ENCODE results near the gene CNTN1.

The CNTN1 gene

GRCh38 chr12:40980427-40980961 lies 288.3 kb downstream of the CNTN1 start:
- FAIRE-seq = no peak

- FAIRE-seq = no peak
These were observed 293.8 kb downstream of the CNTN1 start for GRCh38 chr12:40986001-40986400.

DNA sequence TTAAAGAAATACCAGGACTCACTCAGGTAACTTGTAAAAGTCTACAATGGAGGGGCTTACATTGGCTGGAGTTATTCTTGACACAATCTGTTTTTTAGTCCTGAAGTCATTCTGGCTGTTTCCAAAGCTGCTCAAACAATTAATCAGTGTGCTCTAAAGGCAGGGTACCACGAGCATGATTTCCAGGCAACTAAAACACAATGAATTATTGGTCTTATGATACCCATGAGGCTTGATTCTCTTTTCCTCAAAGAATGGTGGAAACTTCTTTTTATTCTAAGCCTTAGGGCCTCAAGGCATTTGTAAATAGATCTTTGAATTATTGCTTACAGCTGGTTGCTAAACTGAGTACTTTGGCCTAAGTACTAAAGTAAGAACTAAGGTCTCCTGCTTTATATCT lies 296.1 kb downstream of the CNTN1 start:
- FAIRE-seq = no peak

DNA sequence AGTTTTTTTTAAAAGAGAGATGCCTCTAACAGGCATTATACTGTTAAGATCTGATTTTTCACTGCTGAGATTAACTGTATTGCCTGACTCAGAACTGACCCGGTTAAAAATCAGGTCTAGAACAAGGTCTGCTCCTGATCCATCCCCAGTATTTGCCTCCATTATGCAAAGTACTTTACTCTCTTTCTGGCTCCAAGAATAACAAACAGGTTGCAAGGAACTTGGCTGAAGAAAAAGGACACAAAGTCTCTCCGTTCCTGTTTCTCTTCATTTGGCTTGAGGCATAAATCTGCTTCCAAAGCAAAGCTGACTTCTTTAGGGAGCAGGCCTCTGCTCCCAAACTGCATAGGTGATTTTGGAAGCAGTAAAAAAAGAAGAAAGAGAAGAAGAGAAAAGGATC lies 296.6 kb downstream of the CNTN1 start:
- FAIRE-seq = no peak

DNA sequence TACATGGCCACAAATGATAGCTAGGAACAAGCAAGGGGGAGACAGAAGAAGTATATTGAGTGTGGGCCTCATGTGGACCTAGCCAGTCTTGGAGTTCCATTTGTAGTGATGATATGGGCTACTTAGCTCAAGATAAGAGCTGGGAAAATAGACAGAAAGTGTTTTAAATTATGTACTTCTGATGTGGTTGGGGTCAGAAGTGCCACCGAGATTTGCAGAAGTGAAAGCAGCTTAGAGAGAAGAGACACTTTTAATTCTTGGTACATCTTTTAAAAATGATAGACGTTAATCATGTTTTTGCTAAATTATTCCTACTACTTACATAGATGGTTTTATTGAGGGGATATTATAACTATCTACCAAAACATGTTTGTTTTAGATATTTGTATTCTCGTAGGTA lies 297.5 kb downstream of the CNTN1 start:
- no peak for FAIRE-seq

DNA sequence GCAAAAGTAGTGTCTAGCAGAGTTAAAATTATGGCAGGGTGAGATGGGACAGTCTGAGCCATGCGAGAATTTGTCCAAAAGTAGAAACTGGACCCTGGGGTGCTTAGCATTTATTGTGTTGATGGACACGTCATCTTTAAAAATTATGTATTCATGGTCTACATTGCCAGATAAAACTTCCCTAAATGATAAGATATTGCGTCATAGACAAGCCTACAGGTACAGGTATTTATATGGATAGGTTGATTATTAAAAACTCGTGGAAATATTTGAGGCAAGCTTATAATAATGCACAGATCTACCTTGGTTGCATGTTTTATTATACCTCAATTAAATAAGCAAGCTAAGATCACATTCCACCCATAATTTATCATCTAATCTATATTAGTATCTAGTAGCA lies 299.9 kb downstream of the CNTN1 start:
- no peak for FAIRE-seq

GRCh38 chr12:40992674-40993073 lies 300.4 kb downstream of the CNTN1 start:
- FAIRE-seq = no peak

GRCh38 chr12:40993158-40993557 lies 300.9 kb downstream of the CNTN1 start:
- FAIRE-seq = no peak

DNA sequence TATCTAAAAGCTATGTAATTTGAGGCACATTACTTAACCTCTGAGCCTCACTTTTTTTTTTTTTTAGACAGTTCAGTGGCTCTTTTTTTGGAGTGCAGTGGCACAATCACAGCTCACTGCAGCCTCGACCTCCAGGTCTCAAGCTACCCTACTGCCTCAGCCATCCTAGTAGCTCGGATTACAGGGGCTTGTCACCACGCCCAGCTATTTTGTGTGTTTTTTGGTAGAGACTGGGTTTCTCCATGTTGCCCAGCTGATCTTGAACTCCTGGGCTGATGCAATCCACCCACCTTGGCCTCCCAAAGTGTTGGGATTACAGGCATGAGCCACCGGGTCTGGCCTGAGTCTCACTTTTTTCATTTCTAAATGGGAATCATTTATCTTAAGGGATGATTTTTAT lies 303.9 kb downstream of the CNTN1 start:
- no peak for FAIRE-seq

GRCh38 chr12:40999210-40999609 lies 307.0 kb downstream of the CNTN1 start:
- FAIRE-seq = no peak

DNA sequence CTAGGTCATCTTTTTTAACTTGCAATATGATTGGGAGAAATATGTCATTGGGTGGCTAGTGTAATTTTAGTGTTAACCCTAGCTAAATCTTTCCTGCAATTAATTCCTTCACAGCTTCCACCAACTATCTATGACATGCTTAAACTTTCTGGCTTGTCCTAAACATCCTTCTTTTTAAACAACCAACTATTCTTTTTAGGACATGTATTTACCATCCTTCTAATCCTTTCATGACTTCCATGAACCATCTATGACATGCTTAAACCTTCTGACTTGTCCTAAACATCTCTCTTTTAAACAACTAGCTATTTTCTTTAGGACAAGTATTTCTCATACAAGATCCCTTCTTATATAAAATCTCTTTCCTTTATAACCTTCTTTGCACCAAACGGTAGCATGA lies 316.2 kb downstream of the CNTN1 start:
- FAIRE-seq = no peak

- no peak for FAIRE-seq
These were observed 319.7 kb downstream of the CNTN1 start for GRCh38 chr12:41011939-41012338.

GRCh38 chr12:41013881-41014642 lies 321.8 kb downstream of the CNTN1 start:
- FAIRE-seq = no peak

GRCh38 chr12:41014643-41015020 lies 322.4 kb downstream of the CNTN1 start:
- no peak for FAIRE-seq

DNA sequence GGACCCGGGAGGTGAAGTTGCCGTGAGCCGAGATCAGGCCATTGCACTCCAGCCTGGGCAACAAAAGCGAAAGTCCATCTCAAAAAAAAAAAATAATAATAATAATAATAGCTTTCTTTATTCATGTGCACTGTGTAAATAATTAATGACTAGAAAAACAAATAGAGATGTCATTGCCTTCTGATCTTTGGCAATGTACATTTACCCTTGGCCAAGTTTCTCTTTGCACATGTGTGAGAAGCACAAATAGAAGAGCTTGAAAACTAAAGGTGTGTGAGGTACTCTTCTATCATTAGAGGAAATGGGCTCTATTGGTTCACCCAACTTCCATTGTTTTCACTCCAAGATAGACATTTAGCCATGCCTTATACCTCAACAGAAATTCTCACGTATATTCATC lies 325.8 kb downstream of the CNTN1 start:
- no peak for FAIRE-seq

DNA sequence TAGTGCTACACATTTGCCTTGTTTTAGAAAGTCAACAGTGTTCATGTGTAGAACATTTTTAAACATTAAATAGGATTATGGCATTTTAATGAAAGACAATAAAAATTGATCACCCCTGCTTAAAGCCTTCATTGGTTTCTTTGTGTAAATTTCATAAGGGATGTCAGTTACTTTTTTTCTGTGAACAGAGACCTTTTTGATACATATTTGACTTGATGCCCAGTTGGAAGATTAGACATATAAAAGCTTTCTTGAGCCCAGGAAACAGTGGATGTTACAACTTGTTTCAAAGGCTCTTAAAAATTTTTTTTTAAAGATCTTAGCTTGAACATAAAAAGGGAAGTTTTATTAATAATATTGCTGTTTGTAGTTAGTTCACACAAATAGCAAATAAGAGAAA lies 327.2 kb downstream of the CNTN1 start:
- no peak for FAIRE-seq

GRCh38 chr12:41023836-41024235 lies 331.6 kb downstream of the CNTN1 start:
- no peak for FAIRE-seq

DNA sequence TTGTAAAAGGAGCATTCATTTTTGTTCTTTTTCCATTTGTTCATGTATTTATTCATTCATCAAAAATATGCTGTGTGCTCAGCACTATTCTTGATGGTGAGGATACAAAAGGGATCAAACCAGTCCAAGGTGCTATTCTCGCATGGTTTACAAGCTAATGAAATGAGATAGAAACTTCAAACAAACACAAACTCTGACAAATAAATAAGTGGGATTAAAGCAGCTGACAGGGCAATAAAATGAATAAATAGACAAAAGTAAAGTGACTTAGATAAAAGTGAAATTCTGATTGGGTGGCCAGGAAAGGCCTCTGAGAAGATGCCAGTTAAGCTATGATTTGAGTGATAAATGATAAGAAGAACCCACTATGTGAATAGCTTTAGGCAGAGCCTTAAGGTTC lies 333.9 kb downstream of the CNTN1 start:
- FAIRE-seq = no peak

- FAIRE-seq = no peak
These were observed 340.1 kb downstream of the CNTN1 start for GRCh38 chr12:41032386-41032785.

GRCh38 chr12:41034686-41035085 lies 342.4 kb downstream of the CNTN1 start:
- peak; percentile 47 for FAIRE-seq

GRCh38 chr12:41039461-41039860 lies 347.2 kb downstream of the CNTN1 start:
- no peak for FAIRE-seq

GRCh38 chr12:41045509-41045908 lies 353.3 kb downstream of the CNTN1 start:
- FAIRE-seq = no peak

DNA sequence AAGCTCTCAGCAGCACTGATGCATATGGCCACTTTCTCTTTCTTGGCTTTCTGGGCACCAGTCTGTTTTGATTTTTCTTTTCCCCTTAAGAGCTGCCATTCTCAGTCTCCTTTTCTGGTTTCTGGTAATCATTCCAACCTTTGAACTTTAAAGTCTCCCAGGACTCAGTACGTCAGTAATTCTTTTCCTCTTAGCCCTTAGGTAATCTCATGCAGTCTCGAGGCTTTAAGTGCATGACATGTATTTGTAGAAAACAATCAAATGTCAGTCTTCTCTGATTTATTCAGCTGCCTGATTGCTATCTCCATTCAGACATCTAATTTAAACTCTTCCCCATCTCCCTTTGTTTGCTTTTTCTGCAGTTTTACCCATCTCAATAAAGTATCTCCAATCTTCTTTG lies 356.8 kb downstream of the CNTN1 start:
- FAIRE-seq = no peak

DNA sequence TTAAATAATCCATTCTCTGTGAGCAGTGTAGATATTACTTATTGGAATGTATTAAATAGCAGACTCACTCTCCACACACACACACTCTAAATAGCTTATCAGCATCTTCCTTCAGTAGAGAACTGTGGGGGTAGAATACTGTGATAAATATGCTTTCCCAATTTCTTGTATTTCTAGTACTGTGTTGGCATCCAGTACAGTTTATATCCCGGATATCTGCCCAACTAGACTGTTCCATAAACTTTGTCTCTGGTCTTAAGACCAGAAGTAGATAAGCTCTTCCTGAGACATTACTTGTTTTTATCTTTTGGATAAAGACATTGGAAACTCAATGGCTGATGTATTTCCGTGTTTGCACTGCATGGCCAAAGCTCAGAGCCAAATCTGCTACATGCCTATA lies 359.7 kb downstream of the CNTN1 start:
- FAIRE-seq = no peak

GRCh38 chr12:41052441-41052840 lies 360.2 kb downstream of the CNTN1 start:
- no peak for FAIRE-seq
